NCI-H1436 treated with DMSO at 0.1 percent for 48 hours (cell line): ENCODE data around the gene ZBTB6.

Source experiments
- DNase-seq: peaks from one replicate; lab custom pipeline; 2025; lab: John Stamatoyannopoulos, UW

The ZBTB6 gene, protein sequence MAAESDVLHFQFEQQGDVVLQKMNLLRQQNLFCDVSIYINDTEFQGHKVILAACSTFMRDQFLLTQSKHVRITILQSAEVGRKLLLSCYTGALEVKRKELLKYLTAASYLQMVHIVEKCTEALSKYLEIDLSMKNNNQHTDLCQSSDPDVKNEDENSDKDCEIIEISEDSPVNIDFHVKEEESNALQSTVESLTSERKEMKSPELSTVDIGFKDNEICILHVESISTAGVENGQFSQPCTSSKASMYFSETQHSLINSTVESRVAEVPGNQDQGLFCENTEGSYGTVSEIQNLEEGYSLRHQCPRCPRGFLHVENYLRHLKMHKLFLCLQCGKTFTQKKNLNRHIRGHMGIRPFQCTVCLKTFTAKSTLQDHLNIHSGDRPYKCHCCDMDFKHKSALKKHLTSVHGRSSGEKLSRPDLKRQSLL

DNA sequence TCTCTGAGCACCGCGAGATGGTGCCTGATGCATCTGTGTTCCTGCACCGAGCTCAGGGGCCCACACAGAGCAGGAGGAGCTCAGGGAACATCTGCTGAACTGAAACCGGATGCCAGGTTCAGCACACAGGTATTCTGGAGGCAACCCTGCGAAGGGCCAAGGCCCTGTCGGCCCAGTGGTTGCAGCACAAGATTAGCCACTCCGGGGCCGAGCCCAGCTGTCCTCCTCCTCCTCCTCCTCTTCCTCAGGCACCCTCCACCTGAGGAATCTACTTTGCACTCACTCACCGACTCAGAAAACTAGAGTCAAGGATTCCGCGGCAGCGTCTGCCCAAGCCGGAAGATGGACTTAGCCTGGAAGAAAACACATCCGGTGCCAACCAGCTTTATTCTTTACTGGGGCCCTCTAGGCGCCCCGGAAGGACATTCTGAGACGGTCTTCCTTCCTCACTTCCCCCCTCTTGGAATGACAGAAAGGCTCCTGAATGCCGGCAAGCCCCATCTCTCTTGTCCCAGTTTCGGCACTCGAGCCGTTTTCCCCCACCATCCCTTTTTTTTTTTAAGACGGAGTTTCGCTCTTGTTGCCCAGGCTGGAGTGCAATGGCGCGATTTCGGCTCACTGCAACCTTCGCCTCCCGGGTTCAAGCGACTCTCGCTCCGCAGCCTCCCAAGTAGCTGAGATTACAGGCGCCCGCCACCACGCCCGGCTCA is at the start of gene ZBTB6:
ZBTB6 (minus strand) TSS at position 360 of the 710 bp plus-strand sequence. CDS start 1,251 bp downstream, outside the sequence.
- peak; percentile 45 for DNase-seq

- DNase-seq = no peak
Observed at GRCh38 chr9:122961139-122961538, 48.0 kb upstream of the ZBTB6 start.

DNA sequence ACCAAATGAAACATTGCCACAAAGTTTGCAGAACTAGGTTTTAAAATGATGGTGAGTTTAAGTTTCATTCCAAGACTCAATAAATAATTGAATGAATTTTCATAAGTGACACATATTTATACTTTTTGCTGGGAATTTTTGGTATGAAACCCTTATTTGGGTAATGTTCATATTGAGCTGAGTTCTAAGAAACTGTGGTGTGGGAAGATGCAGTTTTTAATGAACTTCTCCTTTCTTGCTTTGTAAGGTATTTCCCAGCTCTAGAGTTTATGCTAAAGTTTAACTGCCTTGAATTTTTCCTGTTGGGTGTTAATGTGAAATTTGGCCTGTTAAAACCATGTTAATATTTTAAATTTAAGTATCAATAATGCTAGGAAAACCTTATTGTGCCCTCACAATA is 42.8 kb upstream of the ZBTB6 start:
- no peak for DNase-seq

DNA sequence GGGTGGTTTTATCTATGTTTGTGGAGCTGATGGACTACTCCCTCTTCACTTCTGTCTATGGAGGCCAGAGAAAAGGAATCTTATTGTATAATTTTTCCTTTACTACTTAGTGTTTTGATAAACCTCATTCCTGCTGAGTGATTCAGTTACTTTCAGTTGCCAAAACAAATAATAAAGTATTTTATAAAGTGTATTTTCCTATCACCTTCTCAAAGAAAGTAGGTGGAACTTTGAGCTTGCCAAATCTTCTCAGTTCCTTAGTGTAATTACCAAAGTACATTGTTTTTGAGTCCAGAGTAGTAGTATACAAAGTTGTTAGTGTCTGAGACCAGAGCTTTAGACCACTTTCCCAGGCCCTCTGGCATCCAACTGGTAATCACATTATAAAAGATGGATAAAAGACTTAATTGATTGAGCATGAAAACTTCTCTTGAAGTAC is 41.1 kb upstream of the ZBTB6 start:
- DNase-seq = no peak

GRCh38 chr9:122951056-122951455 is 37.9 kb upstream of the ZBTB6 start:
- no peak for DNase-seq

DNA sequence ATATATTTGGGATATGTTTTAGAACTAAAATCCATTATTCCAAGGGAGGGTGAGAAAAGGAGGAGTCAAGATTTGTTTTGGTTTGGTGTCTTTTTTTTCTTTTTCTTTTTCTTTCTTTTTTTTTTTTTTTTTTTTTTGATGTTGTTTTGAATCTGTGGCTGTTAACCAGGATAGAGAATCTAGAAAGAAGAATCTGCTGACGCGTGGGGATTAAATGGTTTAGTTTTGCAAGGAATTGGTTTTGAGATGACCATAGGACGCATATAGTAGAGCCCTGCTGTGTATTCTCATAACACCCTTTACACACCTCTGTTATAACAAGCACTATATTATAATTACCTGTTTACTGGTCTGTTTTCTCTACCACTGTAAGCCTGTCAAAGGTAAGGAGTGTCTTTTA is 37.1 kb upstream of the ZBTB6 start:
- DNase-seq = no peak

DNA sequence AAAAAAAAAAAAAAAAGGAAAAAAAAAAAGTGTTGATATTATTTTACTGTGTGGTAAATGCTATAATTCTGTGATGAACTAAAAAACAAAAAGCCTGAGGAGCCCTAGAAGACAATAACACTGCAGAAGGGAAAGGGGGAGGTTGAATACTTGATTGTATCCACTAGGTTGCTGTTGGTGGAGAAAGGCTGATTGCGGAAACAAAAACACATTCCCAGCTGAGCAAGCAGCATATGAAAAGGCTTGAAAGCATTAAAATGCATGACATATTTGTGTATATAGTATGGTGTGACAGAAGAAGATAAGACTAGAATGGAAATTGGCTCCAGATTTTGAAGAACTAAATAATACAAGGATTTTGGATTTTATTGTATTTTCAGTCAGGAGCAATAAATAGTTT is 36.6 kb upstream of the ZBTB6 start:
- DNase-seq = no peak

DNA sequence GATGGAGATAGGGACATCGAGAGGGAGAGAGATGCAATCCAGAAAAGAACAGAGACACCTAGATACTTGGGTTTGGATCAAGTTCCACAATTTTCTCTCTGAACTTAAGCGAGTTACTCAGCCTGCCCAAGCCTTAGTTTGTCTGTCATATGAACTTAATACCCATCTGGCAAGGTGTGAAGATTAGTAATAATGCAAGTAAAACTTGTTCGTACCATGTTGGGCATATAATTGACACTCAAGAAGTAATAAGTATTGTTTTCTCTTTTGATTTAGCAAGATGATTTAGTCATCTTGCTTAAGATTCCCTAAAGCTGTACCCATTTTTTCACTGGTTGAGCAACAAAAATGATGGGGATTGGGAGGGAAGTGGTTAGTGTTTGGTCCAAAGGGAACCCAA is 35.2 kb upstream of the ZBTB6 start:
- no peak for DNase-seq

GRCh38 chr9:122946461-122947005 is 33.4 kb upstream of the ZBTB6 start:
- DNase-seq = no peak

DNA sequence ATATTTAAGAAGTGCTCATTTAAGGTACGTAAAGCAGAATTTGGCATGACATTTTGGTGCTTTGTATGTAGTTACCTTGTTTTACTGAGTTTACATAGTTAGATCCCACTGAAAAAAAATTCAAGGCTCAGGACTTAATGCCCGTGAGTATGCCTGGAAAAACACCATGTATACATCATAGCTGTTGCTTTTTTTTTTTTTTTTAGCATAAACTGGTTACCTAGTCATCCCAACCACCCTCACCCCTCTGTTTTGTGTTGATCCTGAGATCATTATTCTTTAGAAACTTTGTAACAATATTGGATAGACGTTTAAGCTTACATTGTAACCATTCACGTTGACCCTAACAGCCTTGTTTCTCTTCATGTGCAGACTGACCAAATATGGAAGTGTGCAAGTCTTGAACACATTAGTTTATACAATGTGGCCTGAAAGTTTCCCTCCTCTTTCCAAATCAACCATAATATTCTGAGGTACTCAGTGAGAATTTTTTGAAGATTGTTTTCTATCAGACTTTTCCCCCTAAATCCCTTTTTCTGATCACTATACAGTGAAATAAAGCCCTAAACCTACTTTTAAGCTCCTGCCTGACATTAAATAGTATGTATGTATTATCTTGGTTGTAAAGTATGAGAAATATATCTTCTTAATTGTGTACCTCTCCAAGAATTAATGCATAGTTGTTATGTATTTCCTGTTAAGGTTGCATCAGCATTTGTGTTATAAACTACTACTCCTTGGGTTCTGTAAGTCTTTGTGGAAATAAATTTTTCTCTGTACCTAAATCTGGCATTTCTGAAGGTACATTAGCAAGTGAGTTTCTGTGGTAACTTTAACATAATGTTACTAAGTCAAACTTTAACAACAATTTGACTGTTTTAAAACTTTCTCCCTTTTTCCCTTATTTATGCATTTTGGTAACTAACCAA is 32.1 kb upstream of the ZBTB6 start:
- no peak for DNase-seq

GRCh38 chr9:122941582-122942234 is 28.6 kb upstream of the ZBTB6 start:
- DNase-seq = no peak

DNA sequence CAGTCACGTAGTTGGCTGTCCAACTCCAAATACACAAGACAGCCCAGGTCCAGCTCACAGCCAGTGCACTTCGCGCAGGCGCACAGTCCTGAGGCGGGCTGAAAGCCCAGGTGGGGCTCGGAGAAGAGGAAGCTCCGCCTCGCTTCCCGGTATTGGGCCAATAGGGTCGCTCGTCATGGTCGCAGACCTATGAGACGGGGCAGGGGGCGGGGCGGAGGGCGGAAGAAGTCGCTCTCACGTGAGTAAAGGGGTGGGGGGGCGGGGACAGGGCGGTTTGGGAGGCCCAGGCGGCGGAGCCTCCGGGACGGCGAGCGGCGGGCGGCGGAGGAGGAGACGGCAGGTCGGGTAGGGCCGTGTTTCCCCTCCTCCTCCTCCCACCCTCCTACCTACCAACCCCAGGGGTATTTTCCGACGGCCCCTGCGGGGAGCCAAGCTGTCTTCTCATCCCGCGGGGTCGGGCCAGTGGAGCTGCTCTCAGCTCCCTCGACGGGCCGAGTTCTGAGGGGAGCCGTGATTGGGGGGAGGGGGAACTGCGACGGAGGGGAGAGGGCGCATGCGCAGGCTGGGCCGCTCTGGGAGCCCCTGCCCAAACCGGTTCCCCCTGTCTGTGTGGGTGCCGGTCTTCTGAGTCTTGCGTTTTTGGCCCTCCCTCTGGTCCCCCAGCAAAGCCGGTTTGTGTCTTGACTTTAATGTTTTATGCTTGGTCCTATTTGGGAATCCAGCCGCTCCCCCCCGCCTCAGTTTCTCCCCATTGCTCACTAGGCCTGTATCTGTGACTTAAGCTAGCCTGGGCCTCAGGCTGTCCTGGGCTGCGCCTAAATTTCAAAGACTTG is 27.8 kb upstream of the ZBTB6 start, which contains the start of gene RABGAP1:
RABGAP1 (plus strand) TSS at position 272 of the 833 bp plus-strand sequence. CDS start 16,040 bp downstream, outside the sequence.
- DNase-seq = peak; percentile 94

- no peak for DNase-seq
Observed at GRCh38 chr9:122940454-122940748, 27.3 kb upstream of the ZBTB6 start.

DNA sequence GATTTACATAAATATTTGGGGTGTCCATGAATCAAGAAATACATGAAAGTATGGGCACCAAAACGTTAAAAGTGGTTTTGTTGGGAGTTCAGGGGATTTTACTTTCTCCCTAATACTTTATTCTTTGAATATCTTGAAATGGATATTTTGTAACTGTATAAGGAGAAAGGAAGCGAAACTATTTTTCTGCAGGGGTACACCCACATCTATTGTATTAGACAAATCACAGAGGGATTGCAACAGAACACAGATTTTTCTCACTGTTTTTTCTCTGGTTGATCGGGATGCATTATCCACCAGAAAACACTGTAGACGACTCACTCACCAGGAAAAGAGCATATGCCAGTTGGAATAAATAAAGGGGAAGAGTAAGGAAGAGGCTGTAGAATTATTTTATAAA is 26.5 kb upstream of the ZBTB6 start:
- DNase-seq = no peak

DNA sequence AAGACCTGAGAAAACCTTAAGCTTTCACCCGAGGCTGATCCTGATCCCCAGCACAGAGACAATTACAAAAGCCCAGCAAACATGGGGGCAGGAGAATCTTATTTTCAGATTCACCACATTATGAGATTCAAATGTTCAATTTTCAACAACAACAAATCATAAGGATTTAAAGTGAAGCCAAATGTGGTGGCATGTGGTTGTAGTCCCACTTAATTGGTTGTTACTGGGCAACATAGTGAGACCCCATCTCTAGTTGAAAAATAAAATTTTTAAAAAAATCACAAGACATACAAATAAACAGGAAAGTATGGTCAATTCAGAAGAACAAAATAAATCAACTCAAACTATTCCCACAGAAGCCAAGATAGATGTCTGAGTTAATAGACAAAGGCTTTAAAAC is 23.8 kb upstream of the ZBTB6 start:
- no peak for DNase-seq

GRCh38 chr9:122936464-122936863 is 23.3 kb upstream of the ZBTB6 start:
- no peak for DNase-seq

GRCh38 chr9:122931226-122932121 is 18.4 kb upstream of the ZBTB6 start, which contains the start of gene ZBTB26:
Gene ZBTB26 (minus strand): TSS chr9:122931512. CDS start chr9:122919934, 11,578 bp downstream.
- DNase-seq = peak; percentile 70

GRCh38 chr9:122930541-122931225 is 17.6 kb upstream of the ZBTB6 start:
- DNase-seq = no peak
